WTC11 (cell line): ENCODE measurements around the gene PIGR. TPM values are rescaled to one million over a fixed set of nuclear protein-coding genes. Genes with fewer than 3 reads are reported as not detected.

Source experiments
- ATAC-seq: fragments of 200-7000 bp; cut with Tn5 transposase; 2 replicates; pipeline ENCODE4 v1.10.0; 2021; ENCODE audit warnings: mild to moderate bottlenecking, moderate library complexity
- CTCF ChIA-PET: fragments of 300-600 bp; sonication (Branson Sonifier 250); formaldehyde crosslinking; loops from one replicate; lab custom pipeline; 2021; ENCODE audit warnings: antibody characterized with exemption; lab: Charles Lee
- POLR2A ChIA-PET: fragments of 350-600 bp; sonication (Branson Sonifier 250); formaldehyde crosslinking; loops from one replicate; lab custom pipeline; 2021; ENCODE audit warnings: antibody characterized with exemption; lab: Charles Lee
- DNase-seq: peaks from one replicate; pipeline ENCODE4 v3.0.0; 2021; ENCODE audit warnings: low spot score
- H3K27ac Mint-ChIP-seq: 2 replicates; pipeline ENCODE4 v1.8.0; 2021; ENCODE audit warnings: mixed read lengths
- H3K27me3 Mint-ChIP-seq: 2 replicates; pipeline ENCODE4 v1.8.0; 2021; ENCODE audit warnings: low read depth, mild to moderate bottlenecking, moderate library complexity, mixed read lengths
- H3K36me3 Mint-ChIP-seq: 2 replicates; pipeline ENCODE4 v1.8.0; 2021; ENCODE audit warnings: mixed read lengths
- H3K4me1 Mint-ChIP-seq: 2 replicates; pipeline ENCODE4 v1.8.0; 2022; ENCODE audit warnings: mixed read lengths
- H3K4me3 Mint-ChIP-seq: 2 replicates; pipeline ENCODE4 v1.8.0; 2021; ENCODE audit warnings: mild to moderate bottlenecking, moderate library complexity, mixed read lengths
- H3K9me3 Mint-ChIP-seq: 2 replicates; pipeline ENCODE4 v1.8.0; 2021; ENCODE audit warnings: mixed read lengths
- FOXJ3 ChIP-seq: sonication (generic); formaldehyde crosslinking; IDR thresholded peaks from 2 replicates; pipeline ENCODE4 v1.9.0; 2021; ENCODE audit warnings: missing genetic modification reagents, mild to moderate bottlenecking, borderline replicate concordance
- FOXP1 ChIP-seq: sonication (generic); formaldehyde crosslinking; IDR thresholded peaks from 2 replicates; pipeline ENCODE4 v1.8.0; 2022; ENCODE audit warnings: missing genetic modification reagents, mild to moderate bottlenecking, moderate library complexity, borderline replicate concordance
- GABPB1 ChIP-seq: sonication (generic); formaldehyde crosslinking; IDR thresholded peaks from 2 replicates; pipeline ENCODE4 v1.8.1; 2023; ENCODE audit warnings: mild to moderate bottlenecking, missing genetic modification reagents
- KAT7 ChIP-seq: sonication (generic); formaldehyde crosslinking; IDR thresholded peaks from 2 replicates; pipeline ENCODE4 v1.8.1; 2023; ENCODE audit warnings: missing genetic modification reagents, mild to moderate bottlenecking, borderline replicate concordance
- MXD4 ChIP-seq: fragments of 250-450 bp; sonication (Bioruptor Pico); IDR thresholded peaks from 2 replicates; pipeline ENCODE4 v1.8.0; 2021; ENCODE audit warnings: mild to moderate bottlenecking, moderate library complexity, borderline replicate concordance
- NFE2L1 ChIP-seq: sonication (generic); formaldehyde crosslinking; IDR thresholded peaks from 2 replicates; pipeline ENCODE4 v1.8.1; 2023; ENCODE audit warnings: missing genetic modification reagents
- NFYB ChIP-seq: sonication (generic); formaldehyde crosslinking; conservative IDR thresholded peaks from 2 replicates; pipeline ENCODE4 v1.8.0; 2022; ENCODE audit warnings: low read depth, missing genetic modification reagents
- NR2C2 ChIP-seq: sonication (generic); formaldehyde crosslinking; IDR thresholded peaks from 2 replicates; pipeline ENCODE4 v1.8.0; 2022; ENCODE audit warnings: mild to moderate bottlenecking, missing genetic modification reagents
- NR3C1 ChIP-seq: sonication (generic); formaldehyde crosslinking; conservative IDR thresholded peaks from 2 replicates; pipeline ENCODE4 v1.8.1; 2023; ENCODE audit warnings: low read depth, mild to moderate bottlenecking, missing genetic modification reagents
- RORB ChIP-seq: fragments of 250-450 bp; sonication (Bioruptor Pico); IDR thresholded peaks from 2 replicates; pipeline ENCODE4 v1.9.0; 2021; ENCODE audit warnings: mild to moderate bottlenecking
- SOX15 ChIP-seq: fragments of 250-450 bp; sonication (Bioruptor Pico); IDR thresholded peaks from 2 replicates; pipeline ENCODE4 v1.9.0; 2021; ENCODE audit warnings: mild to moderate bottlenecking
- TEAD1 ChIP-seq: sonication (generic); formaldehyde crosslinking; IDR thresholded peaks from 2 replicates; pipeline ENCODE4 v1.8.0; 2022; ENCODE audit warnings: mild to moderate bottlenecking, missing genetic modification reagents
- ZNF121 ChIP-seq: sonication (generic); formaldehyde crosslinking; IDR thresholded peaks from 2 replicates; pipeline ENCODE4 v1.8.0; 2023; ENCODE audit warnings: missing genetic modification reagents
- ZNF396 ChIP-seq: fragments of 250-450 bp; sonication (Bioruptor Pico); IDR thresholded peaks from 2 replicates; pipeline ENCODE4 v1.8.0; 2021; ENCODE audit warnings: mild to moderate bottlenecking, moderate library complexity, borderline replicate concordance
- total RNA-seq: library from RNA; stranded (reverse); gene quantifications from 3 replicates; pipeline ENCODE4 v1.2.3, GENCODE V29; 2021
- TF ChIP-seq, protein P1 (sequence below): sonication (generic); formaldehyde crosslinking; IDR thresholded peaks from 2 replicates; pipeline ENCODE4 v1.8.0; 2023; ENCODE audit warnings: missing genetic modification reagents, mild to moderate bottlenecking, borderline replicate concordance
- TF ChIP-seq, protein P2 (sequence below): sonication (generic); formaldehyde crosslinking; IDR thresholded peaks from 2 replicates; pipeline ENCODE4 v1.8.1; 2022; ENCODE audit warnings: mild to moderate bottlenecking, missing genetic modification reagents, moderate library complexity, borderline replicate concordance
- TF ChIP-seq, protein P3 (sequence below): sonication (generic); formaldehyde crosslinking; IDR thresholded peaks from 2 replicates; pipeline ENCODE4 v1.8.1; 2022; ENCODE audit warnings: mild to moderate bottlenecking, moderate library complexity, missing genetic modification reagents
- TF ChIP-seq, protein P4 (sequence below): sonication (generic); formaldehyde crosslinking; IDR thresholded peaks from 2 replicates; pipeline ENCODE4 v1.8.0; 2022; ENCODE audit warnings: mild to moderate bottlenecking, missing genetic modification reagents
- TF ChIP-seq, protein P5 (sequence below): sonication (generic); formaldehyde crosslinking; IDR thresholded peaks from 2 replicates; pipeline ENCODE4 v1.8.1; 2023; ENCODE audit warnings: mild to moderate bottlenecking, missing genetic modification reagents, moderate library complexity
- TF ChIP-seq, protein P6 (sequence below): fragments of 250-450 bp; sonication (Bioruptor Pico); IDR thresholded peaks from 2 replicates; pipeline ENCODE4 v2.1.2; 2022; ENCODE audit warnings: mild to moderate bottlenecking, moderate library complexity
- TF ChIP-seq, protein P7 (sequence below): sonication (generic); formaldehyde crosslinking; IDR thresholded peaks from 2 replicates; pipeline ENCODE4 v1.8.1; 2023; ENCODE audit warnings: mild to moderate bottlenecking, missing genetic modification reagents

Gene PIGR
- total RNA-seq, 1 experiment from 2014 or later = 1.9 TPM

DNA sequence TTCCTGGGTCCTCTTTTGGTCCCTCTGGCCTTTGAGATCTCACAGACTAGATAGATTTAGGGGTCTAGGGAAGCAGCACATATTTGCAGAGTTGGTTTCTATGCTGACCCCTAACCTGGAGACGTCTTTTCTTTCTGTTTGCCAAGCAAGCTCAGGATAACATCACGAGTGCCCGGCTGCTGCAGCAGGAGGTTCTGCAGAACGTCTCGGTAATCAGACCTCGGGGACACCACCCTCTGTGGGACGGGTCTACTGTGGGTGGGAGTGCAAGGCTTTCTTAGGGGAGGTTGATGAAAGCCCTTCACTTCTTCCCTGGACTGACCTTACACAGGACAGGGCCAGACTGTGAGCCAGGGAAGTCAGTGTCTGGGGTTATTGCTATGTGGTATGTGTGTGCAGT is 46.1 kb downstream of the PIGR start:
- H3K9me3 Mint-ChIP-seq = no peaks in the 10 kb centered on the region
- ChIA-PET POLR2A (no interaction called here), CTCF (interaction anchor here (0.9 to 1.2 kb wide), 3 partner anchors 13 to 410 kb away, joined by 3 to 7 read pairs (median 3); no protein-coding TSS in a partner anchor)
- ATAC-seq = no peak
- TF ChIP-seq RORB (CRISPR knock-in tag) (no peak), ZNF396 (no peak), SOX15 (CRISPR knock-in tag) (no peak), TEAD1 (CRISPR knock-in tag) (no peak), GABPB1 (CRISPR knock-in tag) (no peak), FOXJ3 (CRISPR knock-in tag) (no peak), ZNF121 (CRISPR knock-in tag) (no peak), KAT7 (CRISPR knock-in tag) (no peak), MXD4 (CRISPR knock-in tag) (no peak), NR3C1 (no peak)
- TF ChIP-seq, protein P1, sequence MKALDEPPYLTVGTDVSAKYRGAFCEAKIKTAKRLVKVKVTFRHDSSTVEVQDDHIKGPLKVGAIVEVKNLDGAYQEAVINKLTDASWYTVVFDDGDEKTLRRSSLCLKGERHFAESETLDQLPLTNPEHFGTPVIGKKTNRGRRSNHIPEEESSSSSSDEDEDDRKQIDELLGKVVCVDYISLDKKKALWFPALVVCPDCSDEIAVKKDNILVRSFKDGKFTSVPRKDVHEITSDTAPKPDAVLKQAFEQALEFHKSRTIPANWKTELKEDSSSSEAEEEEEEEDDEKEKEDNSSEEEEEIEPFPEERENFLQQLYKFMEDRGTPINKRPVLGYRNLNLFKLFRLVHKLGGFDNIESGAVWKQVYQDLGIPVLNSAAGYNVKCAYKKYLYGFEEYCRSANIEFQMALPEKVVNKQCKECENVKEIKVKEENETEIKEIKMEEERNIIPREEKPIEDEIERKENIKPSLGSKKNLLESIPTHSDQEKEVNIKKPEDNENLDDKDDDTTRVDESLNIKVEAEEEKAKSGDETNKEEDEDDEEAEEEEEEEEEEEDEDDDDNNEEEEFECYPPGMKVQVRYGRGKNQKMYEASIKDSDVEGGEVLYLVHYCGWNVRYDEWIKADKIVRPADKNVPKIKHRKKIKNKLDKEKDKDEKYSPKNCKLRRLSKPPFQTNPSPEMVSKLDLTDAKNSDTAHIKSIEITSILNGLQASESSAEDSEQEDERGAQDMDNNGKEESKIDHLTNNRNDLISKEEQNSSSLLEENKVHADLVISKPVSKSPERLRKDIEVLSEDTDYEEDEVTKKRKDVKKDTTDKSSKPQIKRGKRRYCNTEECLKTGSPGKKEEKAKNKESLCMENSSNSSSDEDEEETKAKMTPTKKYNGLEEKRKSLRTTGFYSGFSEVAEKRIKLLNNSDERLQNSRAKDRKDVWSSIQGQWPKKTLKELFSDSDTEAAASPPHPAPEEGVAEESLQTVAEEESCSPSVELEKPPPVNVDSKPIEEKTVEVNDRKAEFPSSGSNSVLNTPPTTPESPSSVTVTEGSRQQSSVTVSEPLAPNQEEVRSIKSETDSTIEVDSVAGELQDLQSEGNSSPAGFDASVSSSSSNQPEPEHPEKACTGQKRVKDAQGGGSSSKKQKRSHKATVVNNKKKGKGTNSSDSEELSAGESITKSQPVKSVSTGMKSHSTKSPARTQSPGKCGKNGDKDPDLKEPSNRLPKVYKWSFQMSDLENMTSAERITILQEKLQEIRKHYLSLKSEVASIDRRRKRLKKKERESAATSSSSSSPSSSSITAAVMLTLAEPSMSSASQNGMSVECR = no peak
- TF ChIP-seq, protein P2, sequence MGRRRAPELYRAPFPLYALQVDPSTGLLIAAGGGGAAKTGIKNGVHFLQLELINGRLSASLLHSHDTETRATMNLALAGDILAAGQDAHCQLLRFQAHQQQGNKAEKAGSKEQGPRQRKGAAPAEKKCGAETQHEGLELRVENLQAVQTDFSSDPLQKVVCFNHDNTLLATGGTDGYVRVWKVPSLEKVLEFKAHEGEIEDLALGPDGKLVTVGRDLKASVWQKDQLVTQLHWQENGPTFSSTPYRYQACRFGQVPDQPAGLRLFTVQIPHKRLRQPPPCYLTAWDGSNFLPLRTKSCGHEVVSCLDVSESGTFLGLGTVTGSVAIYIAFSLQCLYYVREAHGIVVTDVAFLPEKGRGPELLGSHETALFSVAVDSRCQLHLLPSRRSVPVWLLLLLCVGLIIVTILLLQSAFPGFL (CRISPR knock-in tag) = no peak
- TF ChIP-seq, protein P3, sequence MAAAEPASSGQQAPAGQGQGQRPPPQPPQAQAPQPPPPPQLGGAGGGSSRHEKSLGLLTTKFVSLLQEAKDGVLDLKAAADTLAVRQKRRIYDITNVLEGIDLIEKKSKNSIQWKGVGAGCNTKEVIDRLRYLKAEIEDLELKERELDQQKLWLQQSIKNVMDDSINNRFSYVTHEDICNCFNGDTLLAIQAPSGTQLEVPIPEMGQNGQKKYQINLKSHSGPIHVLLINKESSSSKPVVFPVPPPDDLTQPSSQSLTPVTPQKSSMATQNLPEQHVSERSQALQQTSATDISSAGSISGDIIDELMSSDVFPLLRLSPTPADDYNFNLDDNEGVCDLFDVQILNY (CRISPR knock-in tag) = no peak
- TF ChIP-seq, protein P4, sequence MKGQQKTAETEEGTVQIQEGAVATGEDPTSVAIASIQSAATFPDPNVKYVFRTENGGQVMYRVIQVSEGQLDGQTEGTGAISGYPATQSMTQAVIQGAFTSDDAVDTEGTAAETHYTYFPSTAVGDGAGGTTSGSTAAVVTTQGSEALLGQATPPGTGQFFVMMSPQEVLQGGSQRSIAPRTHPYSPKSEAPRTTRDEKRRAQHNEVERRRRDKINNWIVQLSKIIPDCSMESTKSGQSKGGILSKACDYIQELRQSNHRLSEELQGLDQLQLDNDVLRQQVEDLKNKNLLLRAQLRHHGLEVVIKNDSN (CRISPR knock-in tag) = no peak
- TF ChIP-seq, all 79 proteins: peak for 0
- no peak for DNase-seq
- H3K36me3 Mint-ChIP-seq = no peaks in the 10 kb centered on the region
- H3K27ac Mint-ChIP-seq = no peak overlapping the region
- no peak overlapping the region for H3K4me3 Mint-ChIP-seq
- H3K27me3 Mint-ChIP-seq = no peaks in the 10 kb centered on the region; the same call in 1 of the 2 replicates
- H3K4me1 Mint-ChIP-seq = peaks cover 5% of the 10 kb centered on the region; the same call in 1 of the 2 replicates

DNA sequence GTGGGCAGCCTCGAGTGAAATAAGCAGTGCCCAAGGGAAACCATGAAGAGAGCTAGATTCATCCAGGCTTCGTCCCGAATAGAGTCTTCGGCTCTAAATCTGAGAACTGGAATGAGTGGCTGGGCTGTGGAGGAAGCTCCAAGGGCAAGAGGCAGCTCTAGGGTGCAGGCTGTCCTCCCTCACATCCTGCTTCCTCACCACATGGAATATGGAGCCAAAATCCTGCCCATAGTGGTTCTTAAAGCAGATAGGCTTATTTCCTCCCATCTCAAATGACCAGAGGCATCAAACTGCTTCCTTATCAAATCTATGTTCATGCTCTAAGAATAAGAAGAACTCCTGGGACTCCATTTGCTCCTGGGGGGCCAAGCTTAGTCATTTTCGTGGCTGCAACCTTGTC is 46.5 kb downstream of the PIGR start:
- peaks cover 5% of the 10 kb centered on the region; the same call in 1 of the 2 replicates for H3K4me1 Mint-ChIP-seq
- H3K4me3 Mint-ChIP-seq = no peak overlapping the region
- ChIA-PET POLR2A (no interaction called here), CTCF (interaction anchor here (0.9 to 1.2 kb wide), 2 partner anchors 13 to 21 kb away, joined by 3 to 7 read pairs; no protein-coding TSS in a partner anchor)
- ATAC-seq (no peak), DNase-seq (no peak)
- no peaks in the 10 kb centered on the region; the same call in 1 of the 2 replicates for H3K27me3 Mint-ChIP-seq
- TF ChIP-seq NR2C2 = no peak
- TF ChIP-seq, protein P5, sequence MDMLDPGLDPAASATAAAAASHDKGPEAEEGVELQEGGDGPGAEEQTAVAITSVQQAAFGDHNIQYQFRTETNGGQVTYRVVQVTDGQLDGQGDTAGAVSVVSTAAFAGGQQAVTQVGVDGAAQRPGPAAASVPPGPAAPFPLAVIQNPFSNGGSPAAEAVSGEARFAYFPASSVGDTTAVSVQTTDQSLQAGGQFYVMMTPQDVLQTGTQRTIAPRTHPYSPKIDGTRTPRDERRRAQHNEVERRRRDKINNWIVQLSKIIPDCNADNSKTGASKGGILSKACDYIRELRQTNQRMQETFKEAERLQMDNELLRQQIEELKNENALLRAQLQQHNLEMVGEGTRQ = no peak
- TF ChIP-seq NFE2L1 (CRISPR knock-in tag) = no peak
- no peak for TF ChIP-seq FOXP1 (CRISPR knock-in tag)
- TF ChIP-seq ZNF396 = no peak
- TF ChIP-seq, protein P6, sequence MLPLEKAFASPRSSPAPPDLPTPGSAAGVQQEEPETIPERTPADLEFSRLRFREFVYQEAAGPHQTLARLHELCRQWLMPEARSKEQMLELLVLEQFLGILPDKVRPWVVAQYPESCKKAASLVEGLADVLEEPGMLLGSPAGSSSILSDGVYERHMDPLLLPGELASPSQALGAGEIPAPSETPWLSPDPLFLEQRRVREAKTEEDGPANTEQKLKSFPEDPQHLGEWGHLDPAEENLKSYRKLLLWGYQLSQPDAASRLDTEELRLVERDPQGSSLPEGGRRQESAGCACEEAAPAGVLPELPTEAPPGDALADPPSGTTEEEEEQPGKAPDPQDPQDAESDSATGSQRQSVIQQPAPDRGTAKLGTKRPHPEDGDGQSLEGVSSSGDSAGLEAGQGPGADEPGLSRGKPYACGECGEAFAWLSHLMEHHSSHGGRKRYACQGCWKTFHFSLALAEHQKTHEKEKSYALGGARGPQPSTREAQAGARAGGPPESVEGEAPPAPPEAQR (CRISPR knock-in tag) = no peak
- TF ChIP-seq, protein P7, sequence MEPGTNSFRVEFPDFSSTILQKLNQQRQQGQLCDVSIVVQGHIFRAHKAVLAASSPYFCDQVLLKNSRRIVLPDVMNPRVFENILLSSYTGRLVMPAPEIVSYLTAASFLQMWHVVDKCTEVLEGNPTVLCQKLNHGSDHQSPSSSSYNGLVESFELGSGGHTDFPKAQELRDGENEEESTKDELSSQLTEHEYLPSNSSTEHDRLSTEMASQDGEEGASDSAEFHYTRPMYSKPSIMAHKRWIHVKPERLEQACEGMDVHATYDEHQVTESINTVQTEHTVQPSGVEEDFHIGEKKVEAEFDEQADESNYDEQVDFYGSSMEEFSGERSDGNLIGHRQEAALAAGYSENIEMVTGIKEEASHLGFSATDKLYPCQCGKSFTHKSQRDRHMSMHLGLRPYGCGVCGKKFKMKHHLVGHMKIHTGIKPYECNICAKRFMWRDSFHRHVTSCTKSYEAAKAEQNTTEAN (CRISPR knock-in tag) = no peak
- no peak for TF ChIP-seq NFYB (CRISPR knock-in tag)
- no peaks in the 10 kb centered on the region for H3K9me3 Mint-ChIP-seq
- no peak overlapping the region for H3K27ac Mint-ChIP-seq
- no peaks in the 10 kb centered on the region for H3K36me3 Mint-ChIP-seq
